Muscle of back (tissue), 11 donors: Measurements from ENCODE around the gene MTARC2. TPM values are rescaled to one million over a fixed set of nuclear protein-coding genes. Genes with fewer than 3 reads are reported as not detected.

ENCODE experiments used
- DNase-seq, 3 donors: peaks; one replicate each; pipeline versions ENCODE4 v3.0.0 to v3.0.0-alpha.2; 2013
- polyA plus RNA-seq, 10 donors: library from polyadenylated mRNA; unstranded; fragments of 120-200 nt; gene quantifications; one replicate each; pipeline ENCODE4 v1.2.1, GENCODE V29; 2013; ENCODE audit not compliant: insufficient read length in 10 of 10

The MTARC2 gene
- polyA plus RNA-seq, 10 donors = 11.6 to 25.2 (median 16.8) TPM

GRCh38 chr1:220797553-220797952 is 49.4 kb downstream of the MTARC2 start:
- DNase-seq = no peak

- DNase-seq = no peak
These were observed 50.2 kb downstream of the MTARC2 start for GRCh38 chr1:220798338-220798737.

GRCh38 chr1:220800262-220800661 is 52.1 kb downstream of the MTARC2 start:
- DNase-seq = no peak

- DNase-seq = peak in 1 of 3 donors; percentile 46
These were observed 55.5 kb downstream of the MTARC2 start for GRCh38 chr1:220803401-220804201.

GRCh38 chr1:220804202-220804586 is 56.1 kb downstream of the MTARC2 start:
- DNase-seq = no peak

- DNase-seq = no peak
These were observed 58.3 kb downstream of the MTARC2 start for GRCh38 chr1:220806408-220806807.

- DNase-seq = no peak
These were observed 59.6 kb downstream of the MTARC2 start for GRCh38 chr1:220807726-220808125.

- DNase-seq = no peak
These were observed 60.4 kb downstream of the MTARC2 start for GRCh38 chr1:220808345-220809186.

GRCh38 chr1:220809187-220809550 is 61.0 kb downstream of the MTARC2 start:
- DNase-seq = no peak

GRCh38 chr1:220809704-220810103 is 61.6 kb downstream of the MTARC2 start:
- no peak for DNase-seq

- DNase-seq = peak; percentile 70 to 92 (median 86)
These were observed 62.1 kb downstream of the MTARC2 start for GRCh38 chr1:220810179-220810653.

- DNase-seq = peak in 1 of 3 donors; percentile 45
These were observed 62.8 kb downstream of the MTARC2 start for GRCh38 chr1:220810963-220811362.

GRCh38 chr1:220811695-220812094 is 63.6 kb downstream of the MTARC2 start:
- DNase-seq = no peak

GRCh38 chr1:220812308-220812707 is 64.2 kb downstream of the MTARC2 start:
- DNase-seq = no peak

- DNase-seq = no peak
These were observed 64.9 kb downstream of the MTARC2 start for GRCh38 chr1:220813013-220813412.

GRCh38 chr1:220815409-220815808 is 67.3 kb downstream of the MTARC2 start:
- DNase-seq = no peak

- DNase-seq = no peak
These were observed 69.8 kb downstream of the MTARC2 start for GRCh38 chr1:220817907-220818306.

- peak in 2 of 3 donors; percentile 19 to 62 for DNase-seq
These were observed 70.5 kb downstream of the MTARC2 start for GRCh38 chr1:220818421-220819173.

GRCh38 chr1:220819467-220820026 is 71.4 kb downstream of the MTARC2 start:
- DNase-seq = no peak

GRCh38 chr1:220824031-220824989 is 76.2 kb downstream of the MTARC2 start:
- no peak for DNase-seq
